HG03565 (cell line): Measurements from ENCODE around the gene ZNF441.
"Not testable (repeated sequence)": the region's sequence is repeated elsewhere in the genome, so short reads cannot be mapped to it uniquely, and the experiment has no call there.

Experiments
- ATAC-seq: cut with Tn5 transposase; IDR thresholded peaks from one replicate; pipeline ENCODE4 v1.9.1; 2021; ENCODE audit warnings: mild to moderate bottlenecking, moderate library complexity; ENCODE audit not compliant: unreplicated experiment

Gene ZNF441

DNA sequence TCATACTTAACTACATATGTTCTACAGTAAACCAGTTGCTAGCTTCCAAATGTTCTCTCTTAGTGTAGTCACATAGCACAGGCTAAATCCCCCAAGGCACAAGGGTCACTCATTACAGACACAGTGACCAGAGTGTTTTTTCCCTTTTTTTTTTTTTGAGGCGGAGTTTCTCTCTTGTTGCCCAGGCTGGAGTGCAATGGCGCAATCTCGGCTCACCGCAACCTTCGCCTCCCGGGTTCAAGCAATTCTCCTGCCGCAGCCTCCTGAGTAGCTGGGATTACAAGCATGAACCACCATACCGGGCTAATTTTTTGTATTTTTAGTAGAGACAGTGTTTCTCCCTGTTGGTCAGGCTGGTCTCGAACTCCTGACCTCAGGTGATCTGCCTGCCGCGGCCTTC is 9.9 kb downstream of the ZNF441 start:
- not testable (repeated sequence) for ATAC-seq

DNA sequence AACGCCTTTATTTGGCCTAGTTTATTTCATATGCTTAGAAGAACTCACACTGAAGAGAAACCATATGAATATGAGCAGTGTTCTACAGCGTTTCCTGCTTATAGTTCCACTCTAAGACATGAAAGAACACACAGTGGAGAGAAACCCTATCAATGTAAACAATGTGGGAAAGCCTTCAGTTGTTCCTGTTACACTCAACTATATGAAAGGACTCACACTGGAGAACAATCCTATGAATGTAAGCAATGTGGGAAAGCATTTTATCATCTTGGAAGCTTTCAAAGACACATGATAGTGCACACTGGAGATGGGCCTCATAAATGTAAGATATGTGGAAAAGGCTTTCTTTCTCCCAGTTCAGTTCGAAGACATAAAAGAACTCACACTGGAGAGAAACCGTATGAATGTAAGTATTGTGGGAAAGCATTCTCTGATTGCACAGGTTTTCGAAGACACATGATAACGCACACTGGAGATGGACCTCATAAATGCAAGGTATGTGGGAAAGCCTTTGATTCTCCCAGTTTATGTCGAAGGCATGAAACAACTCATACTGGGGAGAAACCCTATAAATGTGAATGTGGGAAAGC is 13.7 kb downstream of the ZNF441 start:
- no peak for ATAC-seq

DNA sequence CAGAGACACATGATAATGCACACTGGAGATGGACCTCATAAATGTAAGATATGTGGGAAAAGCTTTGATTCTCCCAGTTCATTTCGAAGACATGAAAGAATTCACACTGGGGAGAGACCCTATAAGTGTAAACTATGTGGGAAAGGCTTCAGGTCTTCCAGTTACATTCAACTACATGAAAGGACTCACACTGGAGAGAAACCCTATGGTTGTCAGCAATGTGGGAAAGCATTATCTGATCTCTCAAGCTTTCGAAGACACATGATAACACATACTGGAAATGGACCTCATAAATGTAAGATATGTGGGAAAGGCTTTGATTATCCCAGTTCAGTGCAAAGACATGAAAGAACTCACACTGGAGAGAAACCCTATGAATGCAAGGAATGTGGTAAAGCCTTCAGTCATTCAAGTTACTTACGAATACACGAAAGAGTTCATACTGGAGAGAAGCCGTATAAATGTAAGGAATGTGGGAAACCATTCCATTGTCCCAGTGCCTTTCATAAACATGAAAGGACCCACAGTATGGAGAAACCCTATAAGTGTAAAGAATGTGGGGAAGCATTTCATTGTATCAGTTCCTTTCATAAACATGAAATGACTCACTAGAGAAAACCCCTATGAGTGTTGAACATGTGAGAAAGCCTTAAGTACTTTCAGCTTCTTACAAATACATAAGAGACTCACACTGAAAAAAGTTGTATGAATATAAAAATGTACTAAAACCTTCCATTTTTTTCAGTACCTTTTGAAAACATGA is 14.7 kb downstream of the ZNF441 start:
- no peak for ATAC-seq

DNA sequence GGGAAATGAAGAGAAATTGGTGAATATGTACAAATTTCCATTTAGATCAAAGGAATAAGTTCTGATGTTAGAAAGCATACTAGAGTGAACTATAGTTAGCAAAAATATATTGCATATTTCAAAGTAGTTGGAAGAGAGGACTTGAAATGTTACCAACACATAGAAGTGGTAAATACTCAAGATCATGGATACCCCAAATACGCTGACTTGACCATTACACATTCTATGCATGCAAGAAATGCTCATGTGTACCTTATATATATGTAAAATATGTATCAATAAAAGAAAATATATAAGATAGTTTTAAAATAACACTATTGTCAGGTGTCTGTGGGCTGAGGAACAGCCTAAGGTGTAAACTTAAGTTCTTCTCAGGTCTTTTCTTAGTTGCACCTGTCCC is 17.0 kb downstream of the ZNF441 start:
- no peak for ATAC-seq

GRCh38 chr19:11784356-11784755 is 17.6 kb downstream of the ZNF441 start:
- no peak for ATAC-seq

- no peak for ATAC-seq
These were observed 20.7 kb downstream of the ZNF441 start for GRCh38 chr19:11787536-11787935.

GRCh38 chr19:11792942-11793341 is 26.1 kb downstream of the ZNF441 start:
- no peak for ATAC-seq

DNA sequence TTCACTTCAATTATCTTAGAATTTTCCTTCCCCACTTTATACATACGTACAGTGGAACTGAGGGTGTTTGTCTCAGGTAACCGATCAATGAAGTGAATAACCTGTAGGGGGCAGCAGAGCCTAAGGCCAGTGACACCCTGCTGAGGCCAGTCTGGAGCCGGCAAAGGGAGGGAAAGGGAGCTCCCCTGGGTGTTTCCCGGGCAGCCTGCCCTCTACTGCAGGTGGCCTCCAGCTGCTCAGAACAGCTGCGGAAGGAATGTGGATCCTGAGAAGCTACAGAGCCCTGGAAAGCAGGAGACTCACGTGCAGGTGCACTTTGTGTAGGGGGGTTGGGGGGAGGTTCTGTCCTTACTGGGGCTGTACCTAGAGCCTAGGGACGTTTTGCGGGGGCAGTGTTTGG is 30.7 kb downstream of the ZNF441 start:
- ATAC-seq: no peak

- peak; percentile 79 for ATAC-seq
These were observed 31.9 kb downstream of the ZNF441 start, which contains the start of gene ZNF491 for GRCh38 chr19:11798391-11799330. Gene ZNF491, plus strand, starts transcription at chr19:11798523. Its CDS starts 7,431 bp downstream, at chr19:11805954.

DNA sequence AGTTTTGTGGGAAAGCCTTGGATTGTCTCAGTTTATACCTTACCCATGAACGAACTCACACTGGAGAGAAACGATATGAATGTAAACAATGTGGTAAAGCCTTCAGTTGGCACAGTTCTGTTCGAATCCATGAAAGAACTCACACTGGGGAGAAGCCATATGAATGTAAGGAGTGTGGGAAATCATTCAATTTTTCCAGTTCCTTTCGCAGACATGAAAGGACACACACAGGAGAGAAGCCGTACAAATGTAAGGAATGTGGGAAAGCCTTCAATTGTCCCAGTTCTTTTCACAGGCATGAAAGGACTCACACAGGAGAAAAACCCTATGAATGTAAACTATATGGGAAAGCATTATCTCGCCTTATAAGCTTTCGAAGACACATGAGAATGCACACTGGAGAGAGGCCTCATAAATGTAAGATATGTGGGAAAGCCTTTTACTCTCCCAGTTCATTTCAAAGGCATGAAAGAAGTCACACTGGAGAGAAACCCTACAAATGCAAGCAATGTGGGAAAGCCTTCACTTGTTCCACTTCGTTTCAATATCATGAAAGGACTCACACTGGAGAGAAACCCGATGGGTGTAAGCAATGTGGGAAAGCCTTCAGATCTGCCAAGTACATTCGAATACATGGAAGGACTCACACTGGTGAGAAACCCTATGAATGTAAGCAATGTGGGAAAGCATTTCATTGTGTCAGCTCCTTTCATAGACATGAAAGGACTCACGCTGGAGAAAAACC is 39.7 kb downstream of the ZNF441 start:
- ATAC-seq: no peak

DNA sequence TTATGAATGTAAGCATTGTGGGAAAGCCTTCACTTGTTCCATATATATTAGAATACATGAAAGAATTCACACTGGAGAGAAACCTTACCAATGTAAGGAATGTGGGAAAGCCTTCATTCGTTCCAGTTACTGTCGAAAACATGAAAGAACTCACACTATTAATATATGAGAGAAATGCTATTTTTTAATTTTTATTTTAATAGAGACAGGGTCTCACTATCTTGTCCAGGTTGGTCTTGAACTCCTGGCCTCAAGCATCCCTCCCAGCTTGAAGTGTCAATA is 40.2 kb downstream of the ZNF441 start:
- no peak for ATAC-seq

DNA sequence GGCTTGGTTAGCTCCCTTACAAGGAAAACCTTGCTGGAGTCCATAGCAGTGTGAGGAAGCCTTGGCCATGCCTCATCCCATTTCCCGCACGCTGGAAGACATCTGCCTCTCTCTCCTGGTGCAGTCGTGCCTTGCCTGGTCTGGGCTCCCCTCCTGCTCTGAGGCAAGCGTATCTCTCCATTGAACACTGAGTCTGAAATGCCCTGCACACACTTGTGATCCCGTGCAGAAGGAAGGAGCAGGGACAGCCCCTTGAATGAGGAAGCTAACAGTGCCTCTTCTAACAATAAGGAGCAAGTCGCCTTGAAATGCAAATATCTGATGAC is 46.9 kb downstream of the ZNF441 start:
- peak; percentile 22 for ATAC-seq

DNA sequence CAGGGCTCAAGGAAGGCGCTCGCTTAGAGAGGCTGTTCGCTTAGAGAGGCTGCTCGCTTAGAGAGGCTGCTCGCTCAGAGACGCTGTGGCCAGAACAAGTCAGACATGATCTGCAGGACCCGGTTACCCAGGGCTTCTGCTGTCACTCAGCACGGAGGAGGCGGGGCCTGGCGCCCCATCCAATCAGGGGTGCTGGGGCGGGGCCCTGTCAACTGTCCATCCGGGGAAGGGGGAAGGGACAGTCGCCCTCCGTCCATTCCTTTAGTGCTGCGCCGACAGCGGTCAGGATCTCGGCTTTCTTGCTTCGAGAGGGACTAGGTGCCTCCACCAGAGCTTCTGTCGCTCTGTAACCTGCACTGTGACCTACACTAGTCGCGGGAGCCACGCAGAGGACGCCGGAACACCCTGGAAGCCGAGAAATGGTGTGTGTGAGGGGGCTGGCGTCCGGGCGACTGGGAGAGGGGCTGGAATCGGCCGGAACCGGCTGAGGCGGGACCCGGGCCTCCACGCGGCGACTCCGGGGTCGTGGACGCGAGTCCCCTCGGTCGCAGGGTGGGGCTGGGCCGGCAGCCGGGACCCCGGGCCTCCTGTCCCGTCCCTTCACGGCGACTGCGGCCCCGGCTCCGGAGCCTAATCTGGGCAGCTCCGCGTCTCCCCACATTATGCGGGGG is 47.4 kb downstream of the ZNF441 start, which contains the start of gene ZNF440:
Gene ZNF440 (plus strand): TSS at position 245 of the 671 bp plus-strand sequence. CDS start 175 bp downstream, at position 420.
- peak; percentile 94 for ATAC-seq

- ATAC-seq: no peak
These were observed 47.9 kb downstream of the ZNF441 start for GRCh38 chr19:11814700-11815035.

DNA sequence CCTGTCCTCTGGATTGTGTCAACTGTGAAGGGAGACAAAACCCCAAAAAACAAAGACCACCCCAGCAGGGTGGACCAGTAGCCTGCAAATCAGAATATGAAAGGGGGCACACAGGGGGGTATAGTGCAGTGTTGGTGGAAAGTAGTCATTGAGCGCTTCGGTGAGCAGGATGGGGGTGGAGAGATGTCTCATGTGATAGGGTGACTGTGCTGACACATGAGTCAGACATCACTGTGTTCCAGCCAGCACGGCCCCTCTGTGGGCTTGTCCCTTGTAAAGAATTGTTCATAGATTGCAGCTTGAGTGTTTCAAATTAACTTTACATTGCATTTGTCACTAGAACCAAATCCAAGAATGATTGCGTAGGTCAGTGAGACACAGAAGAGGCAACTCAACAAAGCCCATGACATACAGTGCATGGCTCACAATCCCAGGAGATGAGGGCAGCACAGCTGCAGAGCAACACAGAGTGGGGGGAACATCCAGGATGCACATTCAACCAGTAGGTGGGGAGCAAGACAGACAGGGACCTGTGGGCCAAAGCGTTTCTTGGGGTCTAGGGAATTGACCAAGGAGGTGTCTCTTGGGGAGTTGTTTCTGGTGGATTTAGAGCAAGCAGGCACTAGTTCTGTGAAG is 54.8 kb downstream of the ZNF441 start:
- no peak for ATAC-seq

GRCh38 chr19:11828957-11829876 is 62.4 kb downstream of the ZNF441 start:
- not testable (repeated sequence) for ATAC-seq

DNA sequence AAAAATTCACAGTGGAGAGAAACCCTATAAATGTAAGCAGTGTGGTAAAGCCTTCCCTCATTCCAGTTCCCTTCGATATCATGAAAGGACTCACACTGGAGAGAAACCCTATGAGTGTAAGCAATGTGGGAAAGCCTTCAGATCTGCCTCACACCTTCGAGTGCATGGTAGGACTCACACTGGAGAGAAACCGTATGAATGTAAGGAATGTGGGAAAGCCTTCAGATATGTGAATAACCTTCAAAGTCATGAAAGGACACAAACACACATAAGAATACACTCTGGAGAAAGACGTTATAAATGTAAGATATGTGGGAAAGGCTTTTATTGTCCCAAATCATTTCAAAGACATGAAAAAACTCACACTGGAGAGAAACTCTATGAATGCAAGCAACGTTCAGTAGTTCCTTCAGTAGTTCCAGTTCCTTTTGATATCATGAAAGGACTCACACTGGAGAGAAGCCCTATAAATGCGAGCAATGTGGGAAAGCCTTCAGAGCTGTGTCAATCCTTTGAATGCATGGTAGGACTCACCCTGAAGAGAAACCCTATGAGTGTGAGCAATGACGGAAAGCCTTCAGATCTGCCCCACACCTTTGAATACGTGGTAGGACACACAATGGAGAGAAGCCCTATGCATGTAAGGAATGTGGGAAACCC is 65.6 kb downstream of the ZNF441 start:
- no peak for ATAC-seq

DNA sequence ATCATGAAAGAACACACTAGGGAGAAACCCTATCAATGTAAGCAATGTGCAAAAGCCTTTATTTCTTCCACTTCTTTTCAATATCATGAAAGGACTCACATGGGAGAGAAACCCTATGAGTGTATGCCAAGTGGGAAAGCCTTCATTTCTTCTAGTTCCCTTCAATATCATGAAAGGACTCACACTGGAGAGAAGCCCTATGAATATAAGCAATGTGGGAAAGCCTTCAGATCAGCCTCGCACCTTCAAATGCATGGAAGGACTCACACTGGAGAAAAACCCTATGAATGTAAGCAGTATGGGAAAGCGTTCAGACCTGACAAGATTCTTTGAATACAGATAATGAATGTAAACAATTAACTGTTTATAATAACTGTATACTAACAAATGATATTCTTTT is 66.7 kb downstream of the ZNF441 start:
- no peak for ATAC-seq
